SH-SY5Y (cell line): ENCODE measurements around the gene PCK1.

Source experiments
- GATA2 ChIP-seq: IDR thresholded peaks from 2 replicates; pipeline ENCODE4 v1.6.1; 2011; ENCODE audit warnings: mild to moderate bottlenecking, low read depth, low read length
- GATA3 ChIP-seq: IDR thresholded peaks from 2 replicates; pipeline ENCODE4 v1.6.1; 2011; ENCODE audit warnings: low read depth, mild to moderate bottlenecking, low read length, moderate library complexity

PCK1 gene

DNA sequence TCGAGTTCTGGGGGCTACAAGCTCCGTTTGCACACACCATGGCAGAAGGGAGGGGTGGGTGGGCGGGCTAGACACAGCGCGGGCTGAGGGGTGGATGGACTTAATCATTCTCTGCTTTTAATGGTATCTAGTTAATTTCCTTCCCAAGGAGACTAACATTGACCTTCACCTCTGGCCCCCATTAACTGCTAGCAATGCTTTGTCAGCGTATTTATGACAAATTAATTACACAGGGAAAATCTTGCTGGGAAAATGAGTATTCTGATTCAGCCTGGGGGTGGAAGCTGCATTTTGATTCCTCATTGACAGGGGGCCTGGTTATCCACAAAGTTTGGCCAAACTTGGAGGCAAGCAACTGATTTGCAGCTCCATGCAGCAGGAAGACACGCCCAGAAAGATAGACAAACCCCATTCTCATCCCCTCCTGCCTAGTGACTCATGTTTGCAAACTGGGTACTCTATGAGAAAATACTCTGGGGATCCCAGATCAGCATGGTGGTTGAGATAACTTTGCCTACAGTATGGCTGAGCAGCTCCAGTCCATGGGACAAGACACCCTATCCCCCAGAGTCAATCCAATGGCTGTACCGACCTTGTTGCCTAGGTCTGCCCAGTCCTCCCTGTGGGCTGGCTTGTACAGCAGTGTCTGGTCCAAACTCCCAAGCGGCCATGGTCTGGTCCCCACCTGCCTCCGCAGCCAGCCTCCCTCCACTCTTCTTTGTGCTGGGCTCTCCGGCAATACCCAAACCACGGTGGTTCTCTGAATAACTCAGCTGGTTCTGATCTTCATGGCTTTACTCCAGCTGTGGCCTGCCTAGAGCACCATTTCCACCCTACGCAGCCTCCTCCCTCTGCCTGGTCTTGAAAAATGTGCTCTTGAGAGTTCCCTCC is 39.7 kb downstream of the PCK1 start:
- TF ChIP-seq GATA3 (no peak), GATA2 (no peak)

DNA sequence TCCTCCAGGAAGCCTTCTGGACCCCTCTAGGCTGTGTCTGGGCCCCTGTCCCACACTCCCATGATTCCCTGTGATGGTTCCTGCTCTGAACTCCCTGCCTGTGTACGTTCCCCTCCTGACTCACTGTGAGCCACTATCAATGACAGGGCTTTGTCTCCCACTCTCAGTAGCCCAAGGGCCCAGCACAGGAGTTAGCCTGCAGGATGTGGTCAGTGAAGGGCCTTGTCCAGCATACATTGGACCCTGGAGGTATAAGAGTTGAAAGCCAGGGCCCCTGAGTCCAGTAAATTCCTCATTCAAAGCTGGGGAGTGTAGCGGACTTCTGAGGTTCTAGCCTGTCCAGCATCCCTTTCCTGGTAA is 40.3 kb downstream of the PCK1 start:
- TF ChIP-seq GATA2 (no peak), GATA3 (no peak)

DNA sequence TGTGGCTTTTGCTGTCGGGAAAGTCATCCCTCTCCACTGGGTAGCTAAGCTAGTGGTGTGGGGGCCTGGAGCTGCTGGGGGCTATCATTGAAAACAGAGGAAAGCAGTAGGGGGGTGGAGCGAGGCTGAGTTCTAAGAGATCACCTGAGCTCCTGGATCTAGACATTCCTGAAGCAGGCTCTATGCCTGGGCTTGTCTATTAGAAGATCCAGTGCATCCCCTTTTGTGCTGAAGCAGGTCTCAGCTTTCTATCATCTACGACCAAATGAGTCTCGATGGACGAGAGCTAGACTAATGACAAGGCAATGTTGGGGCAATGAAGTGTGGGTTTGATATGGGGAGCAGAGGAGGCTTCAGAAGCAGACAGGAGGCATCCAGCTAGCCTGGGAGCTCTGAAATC is 40.8 kb downstream of the PCK1 start:
- TF ChIP-seq GATA2, result no peak
- TF ChIP-seq GATA3, result no peak

DNA sequence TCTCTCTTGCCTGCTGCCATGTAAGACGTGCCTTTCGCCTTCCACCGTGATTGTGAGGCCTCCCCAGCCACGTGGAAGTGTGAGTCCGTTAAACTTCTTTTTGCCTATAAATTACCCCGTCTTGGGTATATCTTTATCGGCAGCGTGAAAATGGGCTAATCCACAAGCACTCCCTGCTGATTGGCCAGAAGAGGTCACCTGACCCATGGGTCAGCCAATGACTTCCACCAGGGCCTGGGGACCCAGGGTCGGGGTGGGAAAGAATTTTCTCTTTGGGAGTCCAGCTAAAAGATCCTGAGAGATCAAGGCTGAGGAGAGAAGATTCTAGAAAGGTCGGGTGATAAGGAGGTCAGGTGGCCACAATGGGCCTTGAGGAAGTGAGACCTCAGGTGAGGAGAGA is 42.2 kb downstream of the PCK1 start:
- TF ChIP-seq GATA2 (no peak), GATA3 (no peak)

DNA sequence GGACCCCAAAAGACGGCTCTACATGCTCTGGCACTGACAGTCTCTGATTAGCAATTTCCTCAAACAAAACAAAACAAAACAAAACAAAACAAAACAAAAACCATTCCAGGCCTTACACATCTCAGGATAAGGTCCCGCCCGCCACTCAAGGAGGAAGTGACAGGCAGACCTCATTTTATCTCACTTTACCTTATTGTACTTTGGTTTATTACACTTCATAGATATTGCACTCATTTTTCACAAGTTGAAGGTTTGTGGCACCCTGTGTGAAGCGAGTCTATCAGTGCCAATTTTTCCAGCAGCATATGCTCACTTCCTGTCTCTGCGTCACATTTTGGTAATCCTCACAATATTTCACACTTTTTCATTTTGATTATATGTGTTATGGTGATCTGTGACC is 44.1 kb downstream of the PCK1 start:
- no peak for TF ChIP-seq GATA2
- TF ChIP-seq GATA3, result no peak

DNA sequence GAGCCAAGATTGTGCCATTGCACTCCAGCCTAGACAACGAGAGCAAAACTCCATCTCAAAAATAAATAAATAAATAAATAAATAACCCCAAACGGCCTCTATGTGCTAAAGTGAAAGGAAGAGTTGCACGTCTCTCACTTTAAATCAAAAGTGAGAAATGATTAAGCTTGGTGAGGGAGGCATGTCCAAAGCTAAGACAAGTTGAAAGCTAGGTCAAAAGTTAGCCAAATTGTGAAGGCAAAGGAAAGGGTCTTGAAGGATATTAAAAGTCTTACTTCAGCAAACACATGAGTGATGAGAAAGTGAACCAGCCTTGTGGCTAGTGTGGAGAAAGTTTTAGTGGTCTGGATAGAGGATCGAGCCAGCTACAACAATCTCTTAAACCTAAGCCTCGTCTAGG is 45.0 kb downstream of the PCK1 start:
- no peak for TF ChIP-seq GATA2
- no peak for TF ChIP-seq GATA3

DNA sequence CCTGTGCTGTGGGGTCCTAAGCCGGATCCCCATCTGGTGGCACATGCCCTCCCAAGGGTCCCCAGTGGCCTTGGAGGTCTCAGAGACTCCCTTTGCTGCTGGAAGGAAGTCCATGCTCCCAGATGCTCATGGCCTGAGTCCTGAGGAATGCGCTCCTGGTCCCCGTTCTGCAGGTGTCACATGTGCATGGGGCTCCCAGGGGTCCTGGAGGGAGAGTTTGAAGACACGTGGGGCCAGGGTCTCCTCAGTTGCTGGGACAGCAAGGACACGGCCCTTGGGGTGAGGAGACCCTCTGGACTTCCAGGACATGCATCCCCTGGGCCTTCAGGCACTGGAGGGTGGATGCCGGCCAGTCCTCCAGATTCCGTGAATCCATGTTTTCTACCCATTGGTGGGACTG is 47.6 kb downstream of the PCK1 start:
- TF ChIP-seq GATA3 (no peak), GATA2 (no peak)

DNA sequence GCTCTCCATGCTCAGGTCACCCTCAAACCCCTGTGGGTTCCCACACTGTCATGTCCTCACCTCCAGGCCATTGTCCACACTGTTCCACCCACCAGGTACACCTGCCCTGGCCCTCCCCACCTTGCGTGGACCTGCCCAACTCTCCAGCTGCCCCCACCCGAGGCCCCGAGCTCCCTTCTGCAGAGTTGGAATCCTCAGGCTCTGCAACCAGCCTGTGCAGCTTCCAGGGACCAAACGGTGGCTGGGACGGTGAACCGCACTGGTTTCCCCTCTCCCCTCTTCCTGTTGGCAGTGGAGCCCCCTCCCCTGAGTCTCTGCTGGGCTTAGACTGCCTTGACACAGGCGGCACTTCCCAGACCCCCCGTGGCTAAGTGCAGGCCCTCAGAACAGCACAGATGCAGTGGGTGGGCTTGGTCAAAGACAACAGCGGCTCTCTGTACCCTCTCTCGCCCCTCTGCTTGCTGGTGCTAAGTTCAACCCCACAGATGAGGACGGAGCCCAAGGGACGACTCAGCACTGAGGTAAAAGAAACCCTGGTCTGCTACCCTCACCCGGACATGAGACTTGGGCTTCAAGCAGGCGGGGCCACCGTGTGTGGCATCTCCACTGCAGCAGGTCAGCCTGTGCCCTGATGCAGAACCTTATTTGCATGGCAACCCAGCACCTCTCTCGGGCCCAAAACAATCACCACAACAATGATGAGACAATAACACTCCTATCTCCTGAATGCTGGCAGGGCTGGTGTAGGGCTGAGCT is 48.4 kb downstream of the PCK1 start:
- TF ChIP-seq GATA3 (no peak), GATA2 (no peak)

DNA sequence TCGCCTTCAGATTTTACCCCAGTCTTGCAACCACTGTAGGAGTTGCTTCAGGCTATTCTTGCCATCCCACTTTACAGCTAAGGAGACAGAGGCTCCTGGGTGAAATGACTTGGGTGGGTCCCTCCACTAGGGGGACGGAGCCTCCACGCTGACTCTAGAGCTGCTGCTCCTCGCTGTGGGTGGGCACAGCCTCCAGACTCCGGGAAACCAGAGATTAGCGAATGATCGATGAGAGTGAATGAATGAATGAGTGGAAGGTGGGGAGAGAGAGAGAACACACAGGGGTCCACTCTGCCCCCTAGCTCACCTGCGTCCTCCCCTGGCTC is 48.9 kb downstream of the PCK1 start:
- TF ChIP-seq GATA3, result no peak
- no peak for TF ChIP-seq GATA2

DNA sequence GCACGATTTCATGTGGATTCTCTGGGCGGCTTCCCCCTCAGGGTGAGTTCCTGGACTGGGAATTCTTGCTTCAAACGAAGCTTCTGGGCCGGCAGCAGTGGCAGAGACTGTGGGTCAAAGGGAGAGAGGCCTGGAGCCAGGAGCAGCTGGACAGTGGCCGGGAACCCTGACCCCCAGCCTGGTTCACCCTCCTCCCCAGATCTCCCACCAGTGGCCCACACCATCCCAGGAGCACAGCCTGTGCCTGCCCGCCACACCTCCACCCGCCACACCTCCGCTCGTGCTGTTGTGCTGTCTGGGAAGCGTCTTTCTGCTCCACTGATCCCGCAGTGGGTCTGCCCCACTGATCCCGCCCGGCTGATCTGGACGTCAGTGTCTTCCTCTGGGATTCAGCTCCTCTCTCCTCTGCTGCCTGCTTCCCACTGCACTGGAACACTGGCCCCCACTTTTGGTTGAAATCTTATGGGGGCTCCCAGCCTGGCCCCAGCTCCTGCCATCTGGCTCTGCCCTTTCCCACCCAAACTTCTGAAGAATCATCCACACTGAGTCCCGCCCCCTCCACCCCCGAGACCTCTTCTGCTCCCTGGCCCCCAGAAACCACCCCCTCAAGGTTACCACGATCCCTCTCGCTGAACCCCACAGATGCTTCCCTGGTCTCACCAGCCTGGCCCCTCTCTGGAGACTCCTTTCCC is 49.5 kb downstream of the PCK1 start:
- no peak for TF ChIP-seq GATA3
- TF ChIP-seq GATA2, result no peak

DNA sequence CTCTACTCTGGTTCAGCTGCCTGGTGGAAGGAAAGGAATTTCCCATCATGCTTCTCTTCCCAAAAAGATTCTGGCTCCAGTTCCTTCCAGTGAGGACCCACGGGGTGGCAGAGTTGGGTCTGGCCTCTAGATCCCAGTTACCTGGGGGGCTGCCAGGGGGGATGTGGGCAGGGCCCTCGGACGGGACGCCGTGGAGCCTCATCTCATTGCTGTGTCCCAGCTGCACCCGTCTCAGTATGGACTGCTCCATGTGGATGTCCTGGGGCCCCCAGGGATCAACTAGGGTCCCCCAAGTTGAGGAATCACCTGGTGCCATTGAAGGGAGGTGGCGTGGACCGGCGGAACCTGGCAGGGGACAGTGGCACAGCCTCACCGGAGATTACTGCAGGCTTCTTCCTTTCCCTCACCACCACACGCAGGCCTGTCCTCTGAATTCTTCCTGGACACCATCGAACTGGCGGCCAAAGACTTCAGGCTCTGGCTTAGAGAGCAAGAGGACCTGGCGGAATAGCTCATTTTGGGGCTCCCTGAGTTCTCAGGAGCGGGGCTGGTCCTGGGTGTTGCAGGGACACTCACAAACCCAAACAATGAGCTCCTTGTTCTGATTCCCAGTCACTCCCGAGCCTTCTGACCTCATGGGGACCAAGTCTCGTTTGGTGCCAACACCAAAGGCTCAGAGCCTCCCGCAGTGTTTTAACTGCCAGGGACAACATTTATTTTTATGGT is 50.8 kb downstream of the PCK1 start:
- TF ChIP-seq GATA2 (no peak), GATA3 (no peak)

DNA sequence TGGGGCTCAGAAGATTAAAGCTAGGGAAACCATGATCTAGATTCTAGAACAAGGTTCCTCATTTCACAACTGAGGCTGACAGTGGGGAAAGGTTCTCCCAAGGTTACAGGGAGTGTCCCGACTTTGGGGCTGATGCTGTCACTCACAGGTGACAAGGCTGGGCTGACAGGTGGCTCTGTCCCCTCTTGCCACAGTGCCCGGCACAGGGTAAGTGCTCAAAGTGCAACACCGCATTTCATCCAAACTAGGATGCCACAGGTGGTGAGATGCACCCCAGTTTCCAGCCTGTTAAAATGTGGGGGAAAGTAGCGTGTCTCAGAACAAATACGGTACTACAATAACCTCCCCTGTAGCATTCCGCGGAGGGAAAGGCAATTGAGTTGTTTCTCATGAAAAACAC is 51.5 kb downstream of the PCK1 start:
- TF ChIP-seq GATA3 (no peak), GATA2 (no peak)

DNA sequence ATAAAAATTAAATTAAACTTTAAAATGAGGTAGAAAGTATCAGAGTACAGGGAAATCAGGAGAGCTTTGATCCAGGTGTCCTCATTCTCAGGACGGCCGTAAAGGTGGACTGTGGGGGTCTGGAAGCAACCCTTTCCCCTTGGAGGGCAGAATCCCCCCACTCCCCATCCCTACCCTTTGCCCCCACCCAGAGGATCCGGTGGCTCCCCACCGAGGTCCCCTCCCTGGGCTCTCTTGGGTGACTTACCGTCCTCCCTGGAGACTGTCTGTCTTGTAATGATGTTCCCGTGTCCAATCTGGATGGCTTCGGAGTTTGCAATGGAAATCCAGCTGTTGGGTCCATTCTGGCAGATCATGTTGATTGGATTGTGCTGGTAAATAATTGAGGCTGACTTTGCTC is 52.0 kb downstream of the PCK1 start:
- no peak for TF ChIP-seq GATA3
- TF ChIP-seq GATA2, result no peak

DNA sequence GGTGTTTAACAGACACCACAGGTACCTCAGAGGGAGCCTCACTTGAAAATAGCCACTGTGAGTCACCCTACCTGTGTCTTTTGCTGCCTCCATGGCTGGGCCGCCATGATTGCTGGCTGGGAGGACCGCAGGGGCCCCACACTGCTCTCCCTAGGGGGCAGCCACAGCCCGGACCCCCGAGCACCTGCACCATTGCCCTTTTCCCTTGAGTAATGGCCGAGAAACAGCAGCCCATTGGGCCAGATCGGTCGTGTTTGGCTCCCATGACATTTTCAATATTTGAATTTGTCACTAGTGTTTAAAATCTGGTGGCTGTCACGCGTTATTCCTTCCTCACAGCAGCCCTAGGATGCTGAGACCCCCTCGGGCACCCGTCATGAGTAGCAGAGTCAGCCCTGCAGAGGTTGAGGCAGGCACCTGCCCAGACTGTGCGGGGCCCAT is 52.6 kb downstream of the PCK1 start:
- TF ChIP-seq GATA3 (no peak), GATA2 (no peak)

DNA sequence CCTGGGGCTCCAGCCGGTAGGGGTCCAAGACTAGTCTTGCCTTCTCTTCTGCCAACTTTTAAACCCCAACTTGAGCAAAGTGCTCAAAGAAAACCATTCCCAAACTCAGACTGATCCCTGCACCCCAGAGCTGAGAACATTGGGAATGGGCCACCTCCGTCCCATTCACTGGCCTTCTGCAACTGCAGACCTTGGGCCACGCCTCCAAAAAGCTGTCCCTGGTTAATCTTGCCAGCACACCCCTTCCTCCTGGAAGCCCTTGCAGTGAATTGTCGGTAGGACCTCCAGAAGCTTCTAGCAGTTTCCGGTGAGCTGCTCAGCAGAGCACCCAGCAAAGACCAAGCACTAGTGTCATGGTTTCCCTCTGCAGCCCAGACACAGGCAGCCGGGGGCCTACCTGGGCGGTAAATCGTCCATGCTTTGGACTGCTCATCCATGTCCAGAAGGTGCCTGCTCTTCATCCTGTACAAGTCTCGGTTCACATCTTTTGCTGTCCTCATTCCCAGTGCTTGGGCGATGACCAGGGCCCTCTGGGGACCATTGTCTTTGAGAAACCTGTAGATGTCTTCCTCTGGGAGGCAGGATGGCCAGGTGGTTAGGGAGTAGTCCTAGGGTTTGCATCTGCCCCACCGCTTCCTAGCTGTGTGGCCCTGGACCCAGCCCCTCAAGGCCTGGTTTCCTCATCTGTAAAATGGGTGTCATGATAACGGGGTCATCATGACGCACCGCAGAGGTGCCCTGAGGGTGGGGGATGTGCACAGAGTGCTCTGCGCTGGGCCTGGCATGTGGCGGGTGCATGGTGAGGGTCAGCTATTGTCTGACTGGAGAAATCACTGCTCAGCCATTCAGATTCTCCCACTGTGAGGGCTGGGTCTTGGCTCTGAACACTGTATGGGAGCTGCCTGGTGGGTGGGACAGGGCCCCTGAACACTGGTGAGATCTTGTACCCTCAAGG is 53.9 kb downstream of the PCK1 start:
- TF ChIP-seq GATA2 (no peak), GATA3 (no peak)
